BLaER1 treated with 17β-estradiol and CSF1 and Interleukin-3, amounts not matched to agents 10 nM and 100 nM (cell line): ENCODE results near the gene ACADS.

Experiments used
- H3K27ac ChIP-seq, 11 experiments: shearing (Covaris generic); formaldehyde crosslinking; 2 replicates each; pipeline ENCODE4 v1.8.1; 2022
- H3K27me3 ChIP-seq, 11 experiments: shearing (Covaris generic); formaldehyde crosslinking; 2 replicates each; pipeline ENCODE4 v1.8.1; 2022
- H3K36me3 ChIP-seq, 11 experiments: shearing (Covaris generic); formaldehyde crosslinking; 2 replicates each; pipeline ENCODE4 v1.8.1; 2022
- H3K4me1 ChIP-seq, 10 experiments: shearing (Covaris generic); formaldehyde crosslinking; 2 replicates each; pipeline ENCODE4 v1.8.1; 2022
- H3K4me2 ChIP-seq, 11 experiments: shearing (Covaris generic); formaldehyde crosslinking; 2 replicates each; pipeline ENCODE4 v1.8.1; 2022
- H3K4me3 ChIP-seq, 10 experiments: shearing (Covaris generic); formaldehyde crosslinking; 2 replicates each; pipeline ENCODE4 v1.8.1; 2022
- H3K9ac ChIP-seq, 11 experiments: shearing (Covaris generic); formaldehyde crosslinking; 2 replicates each; pipeline ENCODE4 v1.8.1; 2022
- H3K9me3 ChIP-seq, 11 experiments: shearing (Covaris generic); formaldehyde crosslinking; replicated peaks in 1 of 11; 2 replicates each; pipeline ENCODE4 v1.8.1; 2022
- H4K20me1 ChIP-seq, 11 experiments: shearing (Covaris generic); formaldehyde crosslinking; 2 replicates each; pipeline ENCODE4 v1.8.1; 2022
- Cebpa-rat ChIP-seq, 11 experiments: shearing (Covaris generic); IDR thresholded peaks; 2 replicates each; pipeline ENCODE4 v1.8.1; 2022

The ACADS gene

DNA sequence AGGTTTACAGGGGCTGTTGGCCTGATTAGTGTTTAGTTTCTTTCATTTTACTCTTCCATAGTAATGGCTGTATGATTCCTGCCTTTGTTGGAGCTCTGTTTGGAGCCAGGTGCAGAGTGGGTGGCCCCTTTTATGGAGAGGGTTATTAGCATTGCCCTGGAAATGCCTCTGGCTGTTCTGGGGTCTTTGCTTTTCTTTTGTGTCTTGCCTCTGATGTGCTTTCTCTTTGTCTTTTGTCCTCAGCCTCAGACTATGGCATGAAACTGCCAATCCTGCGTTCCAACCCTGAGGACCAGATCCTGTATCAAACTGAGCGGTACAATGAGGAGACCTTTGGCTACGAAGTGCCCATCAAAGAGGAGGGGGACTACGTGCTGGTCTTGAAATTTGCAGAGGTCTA, 31.8 kb upstream of the ACADS start:
- H3K4me2 ChIP-seq, result no peak overlapping the region
- peaks cover 58 to 89% (median 64%) of the 10 kb centered on the region in 11 experiments for H3K36me3 ChIP-seq
- H3K27ac ChIP-seq, result no peak overlapping the region; a peak in 1 of 22 replicates
- H3K4me3 ChIP-seq, result no peak overlapping the region
- H4K20me1 ChIP-seq, result peaks cover 43 to 72% (median 55%) of the 10 kb centered on the region in 11 experiments; a peak in 21 of 22 replicates
- no peak overlapping the region for H3K9ac ChIP-seq
- H3K27me3 ChIP-seq, result no peaks in the 10 kb centered on the region
- H3K9me3 ChIP-seq, result no peaks in the 10 kb centered on the region
- H3K4me1 ChIP-seq, result peaks cover 55 to 90% (median 66%) of the 10 kb centered on the region in 10 experiments
- TF ChIP-seq Cebpa-rat (IDR thresholded peaks at IDR 0.05), result no peak

- Histone ChIP-seq H3K9ac (no peak overlapping the region), H3K36me3 (peaks cover 78 to 97% (median 92%) of the 10 kb centered on the region in 11 experiments), H3K4me2 (no peak overlapping the region), H4K20me1 (peaks cover 16 to 67% (median 29%) of the 10 kb centered on the region in 11 experiments; a peak in 19 of 22 replicates), H3K9me3 (no peaks in the 10 kb centered on the region), H3K27me3 (no peaks in the 10 kb centered on the region), H3K27ac (peak overlapping the region in 2 of 11 experiments; percentile 82 to 83; a peak in 1 of 22 replicates), H3K4me3 (no peak overlapping the region), H3K4me1 (peaks cover 42 to 77% (median 53%) of the 10 kb centered on the region in 10 experiments)
- TF ChIP-seq Cebpa-rat (IDR thresholded peaks at IDR 0.05), result no peak
These were observed 29.0 kb upstream of the ACADS start for GRCh38 chr12:120696626-120697025.

DNA sequence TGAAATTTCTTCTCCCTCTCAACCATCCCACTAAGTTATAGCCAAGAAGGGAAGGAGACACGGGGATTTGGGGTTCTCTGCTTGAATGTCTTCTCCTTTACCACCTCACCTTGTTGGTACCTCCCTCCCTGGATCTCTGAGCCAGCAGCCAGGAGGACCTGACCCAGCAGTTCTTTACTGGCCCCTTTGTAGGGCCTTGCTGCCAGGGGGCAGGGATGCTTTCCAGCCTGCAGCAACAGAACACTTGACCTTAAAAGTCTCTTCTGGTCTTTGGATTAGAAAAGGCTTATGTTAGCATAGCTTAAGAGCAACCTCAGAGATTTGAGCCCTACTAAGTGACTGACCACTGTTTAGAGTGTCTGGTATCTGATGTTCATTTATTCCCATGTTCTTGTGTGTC, 28.3 kb upstream of the ACADS start:
- Histone ChIP-seq H3K27me3 (no peaks in the 10 kb centered on the region), H3K9me3 (no peaks in the 10 kb centered on the region), H3K9ac (no peak overlapping the region; a peak in 1 of 22 replicates), H3K4me1 (peaks cover 35 to 70% (median 46%) of the 10 kb centered on the region in 10 experiments), H3K4me2 (peak overlapping the region in 8 of 11 experiments; percentile 60 to 91 (median 78); a peak in 11 of 22 replicates), H3K4me3 (no peak overlapping the region), H3K27ac (peak overlapping the region in 9 of 11 experiments; percentile 4 to 83 (median 78); a peak in 13 of 22 replicates), H3K36me3 (peaks cover 86 to 100% (median 97%) of the 10 kb centered on the region in 11 experiments), H4K20me1 (peaks cover 8 to 67% (median 22%) of the 10 kb centered on the region in 11 experiments; a peak in 19 of 22 replicates)
- TF ChIP-seq Cebpa-rat (IDR thresholded peaks at IDR 0.05), result no peak

GRCh38 chr12:120698665-120699064, 27.0 kb upstream of the ACADS start:
- H3K9me3 ChIP-seq, result no peaks in the 10 kb centered on the region
- H3K4me1 ChIP-seq, result peaks cover 27 to 60% (median 37%) of the 10 kb centered on the region in 10 experiments
- peak overlapping the region in 9 of 11 experiments; percentile 45 to 66 (median 57); a peak in 15 of 22 replicates for H3K9ac ChIP-seq
- TF ChIP-seq Cebpa-rat (IDR thresholded peaks at IDR 0.05), result peak in 1 of 11 experiments; percentile 58; a peak in 1 of 22 replicates
- peaks cover 87 to 100% (median 97%) of the 10 kb centered on the region in 11 experiments for H3K36me3 ChIP-seq
- peak overlapping the region in 4 of 10 experiments; percentile 0 to 29 (median 27); a peak in 6 of 20 replicates for H3K4me3 ChIP-seq
- peaks cover 0 to 65% (median 10%) of the 10 kb centered on the region in 11 experiments; a peak in 17 of 22 replicates for H4K20me1 ChIP-seq
- peak overlapping the region; percentile 60 to 91 (median 79) for H3K4me2 ChIP-seq
- peak overlapping the region in 10 of 11 experiments; percentile 68 to 83 (median 79); a peak in 21 of 22 replicates for H3K27ac ChIP-seq
- H3K27me3 ChIP-seq, result no peaks in the 10 kb centered on the region

DNA sequence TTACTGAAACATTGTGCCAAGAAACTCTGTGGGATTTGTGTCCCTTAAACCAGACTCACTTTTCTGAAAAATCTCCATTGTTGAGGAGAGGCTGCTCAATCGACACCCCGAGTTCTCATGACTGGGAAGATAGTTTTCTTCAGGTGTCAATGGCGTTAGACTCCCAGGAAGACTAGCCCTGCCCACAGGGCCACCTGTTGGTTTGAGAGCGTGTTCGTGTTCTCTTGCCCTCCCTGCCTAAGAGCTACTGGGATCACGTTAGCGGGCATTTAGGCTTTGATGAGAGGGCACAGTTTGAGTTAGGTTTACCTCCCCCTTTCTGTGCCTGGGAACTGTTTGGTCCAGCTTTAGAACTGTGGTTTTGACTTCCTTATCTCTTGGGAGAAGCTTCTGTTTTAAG, 26.1 kb upstream of the ACADS start:
- Histone ChIP-seq H3K4me3 (no peak overlapping the region), H4K20me1 (peaks cover 0 to 57% (median 4%) of the 10 kb centered on the region in 11 experiments; a peak in 11 of 22 replicates), H3K4me2 (peak overlapping the region; percentile 60 to 91 (median 79); a peak in 21 of 22 replicates), H3K9me3 (no peaks in the 10 kb centered on the region), H3K27me3 (no peaks in the 10 kb centered on the region), H3K4me1 (peaks cover 27 to 58% (median 37%) of the 10 kb centered on the region in 10 experiments), H3K9ac (peak overlapping the region; percentile 7 to 63 (median 30); a peak in 10 of 22 replicates), H3K27ac (peak overlapping the region; percentile 23 to 83 (median 78); a peak in 20 of 22 replicates), H3K36me3 (peaks cover 82 to 100% (median 96%) of the 10 kb centered on the region in 11 experiments)
- no peak for TF ChIP-seq Cebpa-rat (IDR thresholded peaks at IDR 0.05)

DNA sequence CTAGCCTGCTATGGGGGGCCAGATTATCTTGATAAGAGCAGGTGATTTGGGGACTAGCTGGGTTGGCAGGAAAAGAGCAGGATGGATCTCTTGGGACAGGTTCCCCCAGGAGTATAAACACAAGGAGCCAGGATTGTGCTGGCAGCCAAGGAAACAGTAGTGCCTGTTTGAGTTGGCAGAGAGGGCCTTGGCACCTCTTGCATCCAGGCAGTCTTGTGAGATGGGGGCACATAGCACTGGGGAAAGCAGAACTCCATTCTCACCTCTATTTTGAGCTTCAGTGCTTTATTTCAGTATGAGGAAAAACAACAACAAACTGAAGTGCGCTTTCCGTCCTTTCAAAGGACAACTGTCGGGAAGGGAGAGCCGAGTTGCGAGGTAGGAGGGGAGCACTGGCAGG, 24.7 kb upstream of the ACADS start:
- H3K9ac ChIP-seq, result no peak overlapping the region
- H3K4me3 ChIP-seq, result no peak overlapping the region
- H3K4me1 ChIP-seq, result peaks cover 30 to 59% (median 44%) of the 10 kb centered on the region in 10 experiments
- peaks cover 0 to 44% (median 4%) of the 10 kb centered on the region in 11 experiments; a peak in 11 of 22 replicates for H4K20me1 ChIP-seq
- TF ChIP-seq Cebpa-rat (IDR thresholded peaks at IDR 0.05), result no peak
- H3K27ac ChIP-seq, result peak overlapping the region in 4 of 11 experiments; percentile 3 to 82 (median 41); a peak in 2 of 22 replicates
- H3K9me3 ChIP-seq, result no peaks in the 10 kb centered on the region
- H3K27me3 ChIP-seq, result no peaks in the 10 kb centered on the region
- no peak overlapping the region for H3K4me2 ChIP-seq
- peaks cover 76 to 98% (median 94%) of the 10 kb centered on the region in 11 experiments for H3K36me3 ChIP-seq

GRCh38 chr12:120702637-120703036, 23.0 kb upstream of the ACADS start:
- H3K36me3 ChIP-seq, result peaks cover 58 to 83% (median 78%) of the 10 kb centered on the region in 11 experiments
- H3K27ac ChIP-seq, result no peak overlapping the region
- peaks cover 0 to 42% (median 4%) of the 10 kb centered on the region in 11 experiments; a peak in 11 of 22 replicates for H4K20me1 ChIP-seq
- H3K9ac ChIP-seq, result no peak overlapping the region
- no peak overlapping the region for H3K4me3 ChIP-seq
- no peak overlapping the region for H3K4me2 ChIP-seq
- no peaks in the 10 kb centered on the region for H3K27me3 ChIP-seq
- H3K9me3 ChIP-seq, result no peaks in the 10 kb centered on the region
- TF ChIP-seq Cebpa-rat (IDR thresholded peaks at IDR 0.05), result no peak
- peaks cover 30 to 54% (median 43%) of the 10 kb centered on the region in 10 experiments for H3K4me1 ChIP-seq

- TF ChIP-seq Cebpa-rat (IDR thresholded peaks at IDR 0.05), result no peak
- H3K27me3 ChIP-seq, result no peaks in the 10 kb centered on the region
- peaks cover 0 to 42% (median 4%) of the 10 kb centered on the region in 11 experiments; a peak in 11 of 22 replicates for H4K20me1 ChIP-seq
- H3K4me3 ChIP-seq, result no peak overlapping the region
- H3K9ac ChIP-seq, result no peak overlapping the region
- no peak overlapping the region for H3K27ac ChIP-seq
- H3K4me2 ChIP-seq, result no peak overlapping the region
- peaks cover 50 to 75% (median 70%) of the 10 kb centered on the region in 11 experiments for H3K36me3 ChIP-seq
- H3K9me3 ChIP-seq, result no peaks in the 10 kb centered on the region
- H3K4me1 ChIP-seq, result peaks cover 23 to 54% (median 43%) of the 10 kb centered on the region in 10 experiments
These were observed 22.2 kb upstream of the ACADS start for GRCh38 chr12:120703311-120703942.

GRCh38 chr12:120705618-120706017, 20.0 kb upstream of the ACADS start:
- Histone ChIP-seq H3K36me3 (peaks cover 36 to 55% (median 49%) of the 10 kb centered on the region in 11 experiments), H3K27me3 (no peaks in the 10 kb centered on the region), H3K9ac (peak overlapping the region in 5 of 11 experiments; percentile 1 to 37 (median 27); a peak in 7 of 22 replicates), H3K4me1 (peaks cover 10 to 51% (median 45%) of the 10 kb centered on the region in 10 experiments), H3K4me3 (no peak overlapping the region), H3K4me2 (peak overlapping the region in 7 of 11 experiments; percentile 14 to 44 (median 26); a peak in 13 of 22 replicates), H4K20me1 (peaks cover 0 to 30% (median 4%) of the 10 kb centered on the region in 11 experiments; a peak in 8 of 22 replicates), H3K9me3 (no peaks in the 10 kb centered on the region), H3K27ac (peak overlapping the region in 6 of 11 experiments; percentile 8 to 36 (median 14); a peak in 6 of 22 replicates)
- TF ChIP-seq Cebpa-rat (IDR thresholded peaks at IDR 0.05), result no peak
